GM13977 (cell line): ENCODE data around the gene B3GNT4.
A peak's percentile ranks its signal among the peaks of the same experiment; 100 is the strongest.

Source experiments
- DNase-seq: peaks from one replicate; pipeline ENCODE4 v3.0.0; 2012; ENCODE audit warnings: low spot score
- in situ Hi-C: fragments of 300-500 bp; cut with MboI; formaldehyde crosslinking; loops from one replicate; pipeline ENCODE4 v1.12.0; 2022; ENCODE audit warnings: low sequenced_read_pairs, low pct_unique_long_range_greater_than_20kb, mixed read lengths, inconsistent platforms; ENCODE audit not compliant: unreplicated experiment
- TF ChIP-seq, protein P1 (sequence below): IDR thresholded peaks from 2 replicates; pipeline ENCODE4 v1.5.1; 2012; ENCODE audit warnings: mild to moderate bottlenecking, control low read depth; ENCODE audit not compliant: insufficient read depth; ENCODE audit errors: extremely low read depth, missing control alignments

Gene B3GNT4

DNA sequence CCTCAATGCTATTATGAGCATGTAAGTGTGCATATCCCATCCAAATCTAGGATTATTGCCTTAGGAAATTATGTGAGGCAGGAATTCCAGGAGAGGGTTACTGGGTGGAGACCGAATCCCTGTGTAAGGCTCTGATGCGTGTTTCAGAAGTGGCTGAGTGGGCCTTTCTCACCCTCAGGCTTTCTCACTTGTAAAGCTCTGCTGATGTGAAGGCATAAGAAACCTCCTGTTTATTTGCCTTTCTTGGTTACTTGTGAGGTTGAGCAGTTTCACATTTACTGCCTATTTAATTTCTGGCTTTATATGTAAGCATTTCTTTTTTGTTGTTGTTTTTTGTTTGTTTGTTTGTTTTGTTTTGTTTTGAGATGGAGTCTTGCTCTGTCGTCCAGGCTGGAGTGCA, 40.5 kb upstream of the B3GNT4 start:
- no peak for DNase-seq
- in situ Hi-C loops = no loop called here
- TF ChIP-seq, protein P1, sequence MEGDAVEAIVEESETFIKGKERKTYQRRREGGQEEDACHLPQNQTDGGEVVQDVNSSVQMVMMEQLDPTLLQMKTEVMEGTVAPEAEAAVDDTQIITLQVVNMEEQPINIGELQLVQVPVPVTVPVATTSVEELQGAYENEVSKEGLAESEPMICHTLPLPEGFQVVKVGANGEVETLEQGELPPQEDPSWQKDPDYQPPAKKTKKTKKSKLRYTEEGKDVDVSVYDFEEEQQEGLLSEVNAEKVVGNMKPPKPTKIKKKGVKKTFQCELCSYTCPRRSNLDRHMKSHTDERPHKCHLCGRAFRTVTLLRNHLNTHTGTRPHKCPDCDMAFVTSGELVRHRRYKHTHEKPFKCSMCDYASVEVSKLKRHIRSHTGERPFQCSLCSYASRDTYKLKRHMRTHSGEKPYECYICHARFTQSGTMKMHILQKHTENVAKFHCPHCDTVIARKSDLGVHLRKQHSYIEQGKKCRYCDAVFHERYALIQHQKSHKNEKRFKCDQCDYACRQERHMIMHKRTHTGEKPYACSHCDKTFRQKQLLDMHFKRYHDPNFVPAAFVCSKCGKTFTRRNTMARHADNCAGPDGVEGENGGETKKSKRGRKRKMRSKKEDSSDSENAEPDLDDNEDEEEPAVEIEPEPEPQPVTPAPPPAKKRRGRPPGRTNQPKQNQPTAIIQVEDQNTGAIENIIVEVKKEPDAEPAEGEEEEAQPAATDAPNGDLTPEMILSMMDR = no peak

DNA sequence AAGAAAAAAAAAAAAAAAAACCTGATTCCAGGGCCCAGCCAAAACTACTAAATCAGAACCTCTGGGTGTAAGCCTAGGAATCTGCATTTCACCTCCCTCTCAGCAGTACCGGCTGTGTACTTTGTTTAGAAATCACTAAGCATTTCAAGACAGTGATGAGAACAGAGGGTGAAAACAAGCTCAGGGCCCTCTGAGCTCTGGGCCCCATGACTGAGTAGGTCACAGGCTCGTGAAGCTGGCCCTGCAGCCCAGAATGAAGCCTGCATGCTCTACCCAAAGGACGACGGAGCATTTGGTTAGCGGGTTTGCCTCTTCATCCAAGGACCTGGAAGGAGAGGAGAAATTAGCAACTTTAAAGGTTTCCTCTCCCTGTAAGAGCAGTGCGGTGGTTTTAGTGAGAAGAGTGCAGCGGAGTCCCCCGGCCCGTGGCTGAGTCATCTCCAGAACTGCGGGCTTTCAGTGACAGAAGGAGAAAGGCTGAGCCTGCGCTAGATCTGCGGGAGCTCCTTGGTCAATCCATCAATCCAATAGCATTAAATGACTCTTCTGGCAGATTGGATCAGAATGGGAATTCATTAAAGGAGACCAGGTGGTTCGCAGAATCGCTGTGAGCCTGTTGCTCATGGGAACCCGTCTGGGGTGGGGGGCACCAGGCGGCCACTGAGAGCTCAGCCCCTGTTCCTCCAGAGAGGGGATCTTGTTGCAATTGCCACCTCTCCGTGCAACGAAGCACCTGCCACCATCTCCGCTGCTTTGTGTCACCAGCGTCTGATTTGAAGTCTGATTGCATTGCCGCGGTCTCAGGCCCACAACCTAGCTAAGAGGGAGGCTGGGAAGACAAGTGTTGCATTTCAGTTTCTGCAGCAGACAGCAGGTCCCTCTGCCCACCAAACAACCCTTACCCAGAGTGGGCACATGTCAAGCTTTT, 36.8 kb upstream of the B3GNT4 start:
- DNase-seq = peak; percentile 64
- in situ Hi-C loops = no loop called here
- TF ChIP-seq, protein P1 = peak; percentile 13

DNA sequence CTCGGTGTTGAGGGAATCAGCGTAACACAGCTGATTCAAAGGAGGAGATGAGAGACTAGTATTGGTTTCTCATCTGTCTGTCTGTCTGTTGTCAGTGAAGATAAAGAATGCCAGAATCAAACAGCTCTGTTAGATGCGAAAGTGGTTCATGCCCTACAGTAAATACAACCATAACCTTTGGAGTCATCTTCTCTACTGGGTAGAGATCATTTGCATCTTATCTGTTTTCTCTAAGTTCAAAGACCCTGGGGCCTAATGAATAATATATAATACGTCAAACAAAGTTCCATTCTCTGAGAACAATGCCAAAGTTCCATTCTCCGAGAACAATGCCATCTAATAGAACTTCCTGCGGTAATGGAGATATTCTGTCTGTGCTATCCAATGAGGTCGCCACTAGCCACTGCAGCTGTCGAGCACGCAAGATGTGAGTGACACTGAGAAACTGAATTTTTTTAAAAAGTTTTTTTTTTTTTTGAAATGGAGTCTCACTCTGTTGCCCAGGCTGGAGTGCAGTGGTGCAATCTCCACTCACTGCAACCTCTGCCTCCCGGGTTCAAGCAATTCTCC, 36.1 kb upstream of the B3GNT4 start:
- in situ Hi-C loops = no loop called here
- TF ChIP-seq, protein P1 = no peak
- no peak for DNase-seq

- TF ChIP-seq, protein P1 = no peak
- in situ Hi-C loops = no loop called here
- DNase-seq = no peak
These were observed 35.0 kb upstream of the B3GNT4 start for GRCh38 chr12:122168492-122168891.

DNA sequence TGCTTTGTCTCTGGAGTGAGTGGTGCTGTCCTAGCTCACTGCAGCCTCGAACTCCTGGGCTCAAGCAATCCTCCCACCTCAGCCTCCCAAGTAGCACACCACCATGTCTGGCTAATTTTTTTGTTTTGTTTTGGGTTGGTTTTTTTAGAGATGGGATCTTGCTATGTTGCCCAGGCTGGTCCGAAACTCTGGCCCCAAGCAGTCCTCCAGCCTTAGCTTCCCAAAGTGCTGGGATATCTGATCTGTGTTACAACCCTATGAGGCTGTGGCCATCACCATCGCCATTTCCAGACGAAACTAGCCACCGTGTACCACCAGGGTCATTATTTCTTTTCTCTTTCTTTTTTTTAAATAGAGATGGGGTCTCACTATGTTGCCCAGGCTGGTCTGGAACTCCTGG, 32.1 kb upstream of the B3GNT4 start:
- no peak for DNase-seq
- in situ Hi-C loops = no loop called here
- TF ChIP-seq, protein P1 = no peak

DNA sequence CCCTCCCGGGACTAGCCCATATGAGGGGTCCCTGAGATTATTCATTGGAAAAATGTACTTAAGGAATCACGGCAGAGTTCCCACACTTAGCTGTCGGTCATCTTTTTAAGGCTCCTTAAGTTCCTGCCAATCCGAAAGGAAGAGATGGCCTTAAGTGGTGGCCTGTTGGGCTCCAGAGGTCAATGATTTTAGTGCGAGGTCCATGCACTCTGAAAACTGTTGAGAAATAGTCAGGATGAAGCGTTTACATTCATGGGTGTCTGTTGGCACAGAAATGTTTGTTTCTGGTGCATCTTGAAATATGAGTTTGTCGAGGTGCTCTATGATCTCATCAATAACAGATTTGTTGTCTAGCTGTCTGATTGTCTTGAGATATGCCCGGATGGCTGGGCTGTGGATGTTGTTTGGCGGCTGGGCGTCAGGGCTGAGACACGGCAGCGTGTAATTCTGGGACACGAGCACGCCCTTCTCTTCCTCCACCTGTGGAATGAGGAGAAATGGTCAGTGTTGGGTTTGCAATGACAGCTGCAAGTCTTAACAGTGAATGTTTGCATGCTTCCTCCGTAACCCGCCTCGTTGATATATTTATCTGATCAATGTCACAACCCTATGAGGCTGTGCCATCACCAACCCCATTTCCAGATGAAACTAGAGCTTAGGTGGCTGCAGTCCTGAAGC, 31.1 kb upstream of the B3GNT4 start:
- TF ChIP-seq, protein P1 = no peak
- in situ Hi-C loops = no loop called here

More for the DNA sequence above, 31.1 kb upstream of the B3GNT4 start:
- DNase-seq = no peak
